HEK293T (cell line): Measurements from ENCODE around the gene TMCO4.

Experiments used
- ARNT ChIP-seq: fragments of 450-650 bp; IDR thresholded peaks from 2 replicates; pipeline ENCODE4 v1.6.1; 2017; ENCODE audit warnings: mild to moderate bottlenecking
- BHLHE40 ChIP-seq: fragments of 450-650 bp; IDR thresholded peaks from 2 replicates; pipeline ENCODE4 v1.6.1; 2016; ENCODE audit warnings: mild to moderate bottlenecking, moderate library complexity, borderline replicate concordance
- CTBP1 ChIP-seq: fragments of 450-650 bp; IDR thresholded peaks from 2 replicates; pipeline ENCODE4 v1.6.1; 2016; ENCODE audit warnings: borderline replicate concordance
- ELF4 ChIP-seq: fragments of 450-650 bp; IDR thresholded peaks from 2 replicates; pipeline ENCODE4 v1.6.1; 2017; ENCODE audit warnings: antibody characterized with exemption
- FOXA1 ChIP-seq: fragments of 450-650 bp; IDR thresholded peaks from 2 replicates; pipeline ENCODE4 v1.6.1; 2016; ENCODE audit warnings: mild to moderate bottlenecking
- FOXM1 ChIP-seq: fragments of 450-650 bp; IDR thresholded peaks from 2 replicates; pipeline ENCODE4 v1.6.1; 2017; ENCODE audit warnings: mild to moderate bottlenecking, borderline replicate concordance
- HDGF ChIP-seq: fragments of 450-650 bp; IDR thresholded peaks from 2 replicates; pipeline ENCODE4 v1.6.1; 2017; ENCODE audit warnings: antibody characterized with exemption, borderline replicate concordance
- LEF1 ChIP-seq: fragments of 450-650 bp; IDR thresholded peaks from 2 replicates; pipeline ENCODE4 v1.6.1; 2017; ENCODE audit warnings: mild to moderate bottlenecking, borderline replicate concordance
- SP1 ChIP-seq: fragments of 450-650 bp; IDR thresholded peaks from 2 replicates; pipeline ENCODE4 v1.6.1; 2017
- SUZ12 ChIP-seq: fragments of 450-650 bp; IDR thresholded peaks from 2 replicates; pipeline ENCODE4 v1.6.1; 2016; ENCODE audit warnings: mild to moderate bottlenecking
- TARDBP ChIP-seq: fragments of 450-650 bp; IDR thresholded peaks from 2 replicates; pipeline ENCODE4 v1.6.1; 2016
- ZNF384 ChIP-seq: fragments of 450-650 bp; IDR thresholded peaks from 2 replicates; pipeline ENCODE4 v1.6.1; 2016
- TF ChIP-seq, protein P1 (sequence below): fragments of 450-650 bp; IDR thresholded peaks from 2 replicates; pipeline ENCODE4 v1.6.1; 2016

- no peak for TF ChIP-seq BHLHE40
- TF ChIP-seq ELF4: no peak
- no peak for TF ChIP-seq TARDBP
- no peak for TF ChIP-seq SP1
- TF ChIP-seq, protein P1, sequence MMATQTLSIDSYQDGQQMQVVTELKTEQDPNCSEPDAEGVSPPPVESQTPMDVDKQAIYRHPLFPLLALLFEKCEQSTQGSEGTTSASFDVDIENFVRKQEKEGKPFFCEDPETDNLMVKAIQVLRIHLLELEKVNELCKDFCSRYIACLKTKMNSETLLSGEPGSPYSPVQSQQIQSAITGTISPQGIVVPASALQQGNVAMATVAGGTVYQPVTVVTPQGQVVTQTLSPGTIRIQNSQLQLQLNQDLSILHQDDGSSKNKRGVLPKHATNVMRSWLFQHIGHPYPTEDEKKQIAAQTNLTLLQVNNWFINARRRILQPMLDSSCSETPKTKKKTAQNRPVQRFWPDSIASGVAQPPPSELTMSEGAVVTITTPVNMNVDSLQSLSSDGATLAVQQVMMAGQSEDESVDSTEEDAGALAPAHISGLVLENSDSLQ: no peak
- no peak for TF ChIP-seq SUZ12
- no peak for TF ChIP-seq FOXM1
- TF ChIP-seq ZNF384: no peak
- no peak for TF ChIP-seq ARNT
- no peak for TF ChIP-seq FOXA1
- no peak for TF ChIP-seq CTBP1
- no peak for TF ChIP-seq HDGF
- TF ChIP-seq LEF1: no peak
These were observed 15.2 kb upstream of the TMCO4 start, which contains the start of gene RNF186 for GRCh38 chr1:19814681-19815503.
